Mammary epithelial cell (primary cell): Measurements from ENCODE around the gene ELMO1.
"Not testable (repeated sequence)": the region's sequence is repeated elsewhere in the genome, so short reads cannot be mapped to it uniquely, and the experiment has no call there.

Experiments used
- CTCF ChIP-seq, 2 donors: IDR thresholded peaks in 1 of 2; conservative IDR thresholded peaks in 1 of 2; 2 replicates each; pipeline ENCODE4 v1.5.1; 2011 to 2012; ENCODE audit warnings: inconsistent platforms in 2 of 2, low read length in 2 of 2, mild to moderate bottlenecking in 2 of 2, control low read depth in 1 of 2, low read depth in 1 of 2; ENCODE audit not compliant: insufficient read depth in 1 of 2; ENCODE audit errors: extremely low read depth in 1 of 2
- EZH2 ChIP-seq: IDR thresholded peaks from 2 replicates; pipeline ENCODE4 v1.6.1; 2012; ENCODE audit warnings: low read length, inconsistent platforms, borderline replicate concordance

GRCh38 chr7:37133902-37134301 lies 314.8 kb downstream of the ELMO1 start:
- not testable (repeated sequence) for TF ChIP-seq EZH2; CTCF (conservative IDR thresholded peaks at IDR 0.05 in 1 of 2, IDR thresholded peaks at IDR 0.05 in 1 of 2; ENCODE audit: extremely low read depth in 1 of 2, insufficient read depth in 1 of 2, low read depth in 1 of 2, low read length in 2 of 2)
